Heart left ventricle (tissue), 16 donors: Measurements from ENCODE around the gene PPP1R9B. TPM values are rescaled to one million over a fixed set of nuclear protein-coding genes. Genes with fewer than 3 reads are reported as not detected.
A peak's percentile ranks its signal among the peaks of the same experiment; 100 is the strongest.

Experiments used
- ATAC-seq, 4 donors: fragments of 200-7000 bp; cut with Tn5 transposase; one replicate each; pipeline ENCODE4 v1.9.1; 2020 to 2022; ENCODE audit warnings: moderate library complexity in 4 of 4, mild to moderate bottlenecking in 3 of 4, moderate number of reproducible peaks in 1 of 4
- DNase-seq, 5 donors: peaks; one replicate each; pipeline ENCODE4 v3.0.0-alpha.2; 2020
- H3K27ac ChIP-seq, 12 donors: fragments of 200-600 bp; sonication (generic) in 4 of 12; one replicate each; pipeline versions ENCODE4 v1.5.0 to v1.8.0; 2016 to 2022; ENCODE audit warnings: mild to moderate bottlenecking in 2 of 12
- H3K27me3 ChIP-seq, 9 donors: fragments of 200-600 bp; sonication (generic) in 2 of 9; one replicate each; pipeline versions ENCODE4 v1.5.1 to v1.8.0; 2016 to 2022; ENCODE audit warnings: mild to moderate bottlenecking in 3 of 9
- H3K36me3 ChIP-seq, 9 donors: fragments of 200-600 bp; sonication (generic) in 2 of 9; one replicate each; pipeline versions ENCODE4 v1.5.0 to v1.8.0; 2018 to 2022; ENCODE audit warnings: mild to moderate bottlenecking in 2 of 9
- H3K4me1 ChIP-seq, 12 donors: fragments of 200-600 bp; sonication (generic) in 4 of 12; one replicate each; pipeline versions ENCODE4 v1.5.0 to v1.8.0; 2016 to 2022; ENCODE audit warnings: mild to moderate bottlenecking in 3 of 12
- H3K4me3 ChIP-seq, 12 donors: fragments of 200-600 bp; sonication (generic) in 4 of 12; one replicate each; pipeline versions ENCODE4 v1.5.0 to v1.8.0; 2017 to 2022; ENCODE audit warnings: mild to moderate bottlenecking in 9 of 12, moderate library complexity in 4 of 12
- H3K9me3 ChIP-seq, 12 donors: fragments of 200-600 bp; sonication (generic) in 4 of 12; one replicate each; pipeline versions ENCODE4 v1.5.0 to v1.8.0; 2016 to 2022; ENCODE audit warnings: mild to moderate bottlenecking in 1 of 12
- CTCF ChIP-seq, 12 donors: fragments of 200-600 bp; sonication (generic) in 4 of 12; IDR thresholded peaks; one replicate each; pipeline versions ENCODE4 v1.5.0 to v1.8.0; 2018 to 2022; ENCODE audit warnings: antibody characterized with exemption in 12 of 12, mild to moderate bottlenecking in 5 of 12
- POLR2A ChIP-seq, 2 donors: fragments of 450-650 bp; IDR thresholded peaks; one replicate each; pipeline ENCODE4 v1.6.1; 2017; ENCODE audit warnings: antibody characterized with exemption in 2 of 2, mild to moderate bottlenecking in 2 of 2, moderate library complexity in 2 of 2
- WGBS, 4 donors: extraction: QIAGEN DNeasy Blood & Tissue Kit in 2 of 4; methylation state at CpG; one replicate each; pipeline versions ENCODE4 v1.1.5 to v1.1.7; 2013 to 2018; 5-methylcytosine and 5-hydroxymethylcytosine counted together
- intact Hi-C, 10 donors: fragments of 100-400 bp; cut with DNase I; formaldehyde crosslinking; loops; one replicate each; pipeline versions ENCODE4 v1.11.1 to v1.14.2; 2022
- polyA plus RNA-seq, 2 donors: library from polyadenylated mRNA; stranded (reverse); fragments of 200-250 nt; gene quantifications; one replicate each; pipeline ENCODE4 v1.2.3, GENCODE V29; 2013
- total RNA-seq, 9 donors: library from RNA; depleted of rRNA in 2 of 9; stranded (reverse); fragments of >200 nt in 2 of 9; fragmentation: NEBNext Ultra II Directional in 3 of 9; extraction: Animal tissue kit (Norgen Biotek cat#: 25700) in 3 of 9; gene quantifications; one replicate each; pipeline versions ENCODE4 v1.1.0 to v1.2.4, GENCODE V29; 2016 to 2023
- donor health status: ischemic (EF 13 %, LVEDD 7.1; RV severe dilation, severe dysfunction).
- donor health status: healthy with polysubstance abuse.
- donor health status: DM: no; HTN: yes; CAD: no.
- donor health status: DM: no; HTN: no; CAD: no.
- donor health status: ischemic (EF 25% LVEDD 6.9; RV normal size, moderate dysfunction).
- donor health status: ischemic (EF 25% LVEDD 5.7; RV mildly dilated, moderate dysfunction).
- donor health status: healthy.
- donor health status: DM: yes; HTN: yes; CAD: no.
- donor health status: ischemic (EF 35%, LVEDD 5.7; RV mildly dilated, moderate dysfunction).
- donor health status: nonischemic (EF 11% LVEDD 7.7; RV severe dilation, severe dysfunction).
- donor health status: DM: yes; HTN: yes; CAD: no.
- donor health status: PGD.
- donor health status: ischemic (EF 29% LVEDD 5.4; RV normal size, mild dysfunction).
- donor health status: nonischemic (EF 23%, LVEDD 6.1; RV moderate dilation, normal function).

Gene PPP1R9B
- total and polyA plus RNA-seq, 11 donors: 17.0 to 55.9 (median 31.3) TPM

GRCh38 chr17:50164697-50164988, 14.2 kb upstream of the PPP1R9B start:
- no peaks in the 10 kb centered on the region for H3K9me3 ChIP-seq
- no peak for ATAC-seq
- 77 to 92% (median 83%) methylated on average over 2 of the region's 2 CpGs for WGBS, 4 donors
- peaks cover 0 to 8% (median 0%) of the 10 kb centered on the region in 9 donors for H3K36me3 ChIP-seq
- H3K27ac ChIP-seq: peak overlapping the region in 11 of 12 donors; percentile 86 to 100 (median 94)
- intact Hi-C loops: loop anchor here in 9 of 10 donors (5.0 to 10.0 kb wide), 5 partner anchors 47 to 72 kb away; partner anchors contain the start of gene PDK2 (in 1 of the 9)
- H3K4me3 ChIP-seq: no peak overlapping the region
- no peaks in the 10 kb centered on the region for H3K27me3 ChIP-seq
- no peak for TF ChIP-seq POLR2A (IDR thresholded peaks at IDR 0.05)
- no peak for TF ChIP-seq CTCF (IDR thresholded peaks at IDR 0.05)
- no peak for DNase-seq
- peaks cover 0 to 66% (median 28%) of the 10 kb centered on the region in 12 donors for H3K4me1 ChIP-seq

GRCh38 chr17:50163843-50164696, 13.6 kb upstream of the PPP1R9B start:
- no peak for TF ChIP-seq CTCF (IDR thresholded peaks at IDR 0.05)
- TF ChIP-seq POLR2A (IDR thresholded peaks at IDR 0.05): peak in 1 of 2 donors; percentile 23
- DNase-seq (peak in 4 of 5 donors; percentile 62 to 84 (median 70)), ATAC-seq (peak in 3 of 4 donors; percentile 24 to 40 (median 30))
- peaks cover 0 to 8% (median 0%) of the 10 kb centered on the region in 9 donors for H3K36me3 ChIP-seq
- 66 to 75% (median 70%) methylated on average over 9 to 11 of the region's 11 CpGs for WGBS, 4 donors
- no peaks in the 10 kb centered on the region for H3K9me3 ChIP-seq
- intact Hi-C loops: loop anchor here in 9 of 10 donors (5.0 to 10.0 kb wide), 5 partner anchors 47 to 72 kb away; partner anchors contain the start of gene PDK2 (in 1 of the 9)
- H3K4me3 ChIP-seq: no peak overlapping the region
- H3K27ac ChIP-seq: peak overlapping the region in 11 of 12 donors; percentile 41 to 100 (median 94)
- peaks cover 0 to 63% (median 27%) of the 10 kb centered on the region in 12 donors for H3K4me1 ChIP-seq
- no peaks in the 10 kb centered on the region for H3K27me3 ChIP-seq

GRCh38 chr17:50162466-50163254, 12.2 kb upstream of the PPP1R9B start:
- intact Hi-C loops: loop anchor here in 9 of 10 donors (5.0 to 10.0 kb wide), 5 partner anchors 45 to 70 kb away; partner anchors contain the start of gene PDK2 (in 1 of the 9)
- ATAC-seq: no peak
- TF ChIP-seq POLR2A (IDR thresholded peaks at IDR 0.05) (no peak), CTCF (IDR thresholded peaks at IDR 0.05) (no peak)
- DNase-seq: no peak
- H3K27ac ChIP-seq: peak overlapping the region in 2 of 12 donors; percentile 83 to 98
- H3K36me3 ChIP-seq: no peaks in the 10 kb centered on the region
- H3K27me3 ChIP-seq: no peaks in the 10 kb centered on the region
- peaks cover 0 to 49% (median 22%) of the 10 kb centered on the region in 12 donors for H3K4me1 ChIP-seq
- H3K4me3 ChIP-seq: no peak overlapping the region
- no peaks in the 10 kb centered on the region for H3K9me3 ChIP-seq
- 70 to 72% (median 71%) methylated on average over 8 of the region's 8 CpGs for WGBS, 4 donors
